KMS-11 (cell line): ENCODE data around the gene SUPT5H.

Source experiments
- H2AFZ ChIP-seq: fragments of 200-600 bp; sonication (generic); 2 replicates; pipeline ENCODE4 v1.6.1; 2016; ENCODE audit warnings: antibody characterized with exemption, mixed run types, low read depth
- H3K27ac ChIP-seq: fragments of 200-600 bp; sonication (generic); 2 replicates; pipeline ENCODE4 v1.6.1; 2016; ENCODE audit warnings: mild to moderate bottlenecking, mixed run types
- H3K27me3 ChIP-seq: fragments of 200-600 bp; sonication (generic); 2 replicates; pipeline ENCODE4 v1.6.1; 2017; ENCODE audit warnings: mild to moderate bottlenecking, low read depth, mixed run types, moderate library complexity; ENCODE audit not compliant: insufficient read depth
- H3K36me3 ChIP-seq: fragments of 200-600 bp; sonication (generic); 2 replicates; pipeline ENCODE4 v1.6.1; 2017; ENCODE audit warnings: mild to moderate bottlenecking, mixed run types; ENCODE audit not compliant: insufficient read depth
- H3K4me1 ChIP-seq: fragments of 200-600 bp; sonication (generic); 2 replicates; pipeline ENCODE4 v1.6.1; 2016; ENCODE audit warnings: mild to moderate bottlenecking, low read depth, mixed run types; ENCODE audit not compliant: poor library complexity, severe bottlenecking
- H3K4me2 ChIP-seq: fragments of 200-600 bp; sonication (generic); 2 replicates; pipeline ENCODE4 v1.7.0; 2016; ENCODE audit warnings: mild to moderate bottlenecking, mixed run types
- H3K4me3 ChIP-seq: fragments of 200-600 bp; sonication (generic); IDR thresholded peaks from 2 replicates; pipeline ENCODE4 v1.6.1; 2017; ENCODE audit warnings: low read depth, low read length, mixed read lengths; ENCODE audit not compliant: insufficient read depth
- H3K79me2 ChIP-seq: fragments of 200-600 bp; sonication (generic); 2 replicates; pipeline ENCODE4 v1.6.1; 2016; ENCODE audit warnings: low read depth, mixed run types; ENCODE audit not compliant: insufficient read depth
- H3K9ac ChIP-seq: fragments of 200-600 bp; sonication (generic); 2 replicates; pipeline ENCODE4 v1.6.1; 2016; ENCODE audit warnings: mild to moderate bottlenecking, mixed run types
- H4K20me1 ChIP-seq: fragments of 200-600 bp; sonication (generic); 2 replicates; pipeline ENCODE4 v1.6.1; 2016; ENCODE audit warnings: mild to moderate bottlenecking, mixed run types; ENCODE audit not compliant: insufficient read depth
- CTCF ChIP-seq: fragments of 200-600 bp; sonication (generic); conservative IDR thresholded peaks from 2 replicates; pipeline ENCODE4 v1.6.1; 2017; ENCODE audit warnings: low read depth, mild to moderate bottlenecking, antibody characterized with exemption, low read length, moderate library complexity, mixed read lengths

SUPT5H gene

GRCh38 chr19:39481676-39482075 is 36.3 kb downstream of the SUPT5H start:
- H3K4me3 ChIP-seq = no peak overlapping the region
- H3K4me1 ChIP-seq = peaks cover 13% of the 10 kb centered on the region
- no peak for TF ChIP-seq CTCF
- H3K79me2 ChIP-seq = peaks cover 30% of the 10 kb centered on the region
- H2AFZ ChIP-seq = no peak overlapping the region
- no peaks in the 10 kb centered on the region for H4K20me1 ChIP-seq
- peaks cover 10% of the 10 kb centered on the region; the same call in 1 of the 2 replicates for H3K36me3 ChIP-seq
- H3K27me3 ChIP-seq = no peaks in the 10 kb centered on the region
- no peak overlapping the region; the same call in 1 of the 2 replicates for H3K27ac ChIP-seq
- peak overlapping the region; percentile 79 for H3K4me2 ChIP-seq
- H3K9ac ChIP-seq = peak overlapping the region; percentile 94; the same call in 1 of the 2 replicates

DNA sequence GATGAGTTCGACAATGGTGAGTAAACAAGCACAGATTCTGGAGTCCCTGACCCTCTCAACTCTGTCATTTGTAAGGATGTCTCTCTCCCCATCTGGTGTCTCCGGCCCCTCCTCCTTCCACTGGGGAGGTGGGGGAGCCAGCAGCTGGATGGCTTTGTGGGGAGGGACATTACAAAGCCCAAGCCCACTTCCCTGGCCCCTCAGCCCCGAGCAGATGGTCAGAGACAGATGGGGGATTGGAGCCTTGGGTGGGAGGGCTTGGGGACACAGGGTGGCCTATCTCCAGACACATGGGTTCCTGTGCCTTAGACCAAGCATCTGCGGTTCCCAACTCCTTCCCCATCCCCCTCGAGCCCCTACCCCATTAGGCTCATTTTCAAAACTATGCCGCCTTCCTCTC is 37.8 kb downstream of the SUPT5H start:
- H4K20me1 ChIP-seq = no peaks in the 10 kb centered on the region
- TF ChIP-seq CTCF = no peak
- peaks cover 10% of the 10 kb centered on the region; the same call in 1 of the 2 replicates for H3K36me3 ChIP-seq
- peaks cover 30% of the 10 kb centered on the region for H3K79me2 ChIP-seq
- no peak overlapping the region for H3K4me3 ChIP-seq
- H3K9ac ChIP-seq = no peak overlapping the region
- peaks cover 13% of the 10 kb centered on the region for H3K4me1 ChIP-seq
- no peak overlapping the region for H3K27ac ChIP-seq
- H2AFZ ChIP-seq = no peak overlapping the region
- no peaks in the 10 kb centered on the region for H3K27me3 ChIP-seq
- H3K4me2 ChIP-seq = no peak overlapping the region

- no peaks in the 10 kb centered on the region for H3K4me1 ChIP-seq
- H3K36me3 ChIP-seq = no peaks in the 10 kb centered on the region; the same call in 1 of the 2 replicates
- no peak overlapping the region for H2AFZ ChIP-seq
- H3K27me3 ChIP-seq = no peaks in the 10 kb centered on the region
- no peak overlapping the region for H3K4me2 ChIP-seq
- TF ChIP-seq CTCF = no peak
- H3K79me2 ChIP-seq = no peaks in the 10 kb centered on the region
- H4K20me1 ChIP-seq = no peaks in the 10 kb centered on the region
- H3K9ac ChIP-seq = no peak overlapping the region
- no peak overlapping the region for H3K4me3 ChIP-seq
- H3K27ac ChIP-seq = no peak overlapping the region
Measured at GRCh38 chr19:39489756-39490155, 44.4 kb downstream of the SUPT5H start.

GRCh38 chr19:39492225-39492624 is 46.8 kb downstream of the SUPT5H start:
- Histone ChIP-seq H3K4me3 (no peak overlapping the region), H3K79me2 (no peaks in the 10 kb centered on the region), H3K36me3 (no peaks in the 10 kb centered on the region), H3K9ac (no peak overlapping the region), H3K4me1 (peaks cover under 1% of the 10 kb centered on the region), H3K4me2 (no peak overlapping the region), H4K20me1 (no peaks in the 10 kb centered on the region), H2AFZ (no peak overlapping the region), H3K27me3 (peaks cover 17% of the 10 kb centered on the region; the same call in 1 of the 2 replicates), H3K27ac (no peak overlapping the region)
- TF ChIP-seq CTCF = no peak
